ENCODE measurements around the gene CLCN5.
A peak's percentile ranks its signal among the peaks of the same experiment; 100 is the strongest.

Gene CLCN5

GRCh38 chrX:49922291-49923241, at the start of gene CLCN5:
TSS of gene CLCN5 (plus strand) at chrX:49922596. CDS start at chrX:49925299, 2,703 bp downstream.
- peak; percentile 87 for DNase-seq

DNA sequence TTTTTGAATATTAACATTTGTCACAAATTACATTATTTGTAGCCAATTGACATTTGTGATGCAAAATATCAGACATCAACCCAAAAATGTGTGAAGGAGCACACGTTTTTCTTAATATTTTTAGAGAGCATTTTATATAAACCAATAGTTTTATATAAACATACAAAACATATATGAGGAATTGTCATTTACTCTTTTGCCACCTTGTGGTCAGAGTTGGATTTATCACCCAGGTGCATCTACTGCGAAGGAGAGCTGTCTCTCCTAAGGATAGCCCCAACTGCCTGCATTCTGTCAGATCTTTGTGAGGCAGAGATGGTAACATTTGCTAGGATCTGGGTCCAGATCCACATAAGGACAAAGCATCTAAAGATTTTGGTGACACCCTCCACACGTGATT, 45.6 kb upstream of the CLCN5 start:
- DNase-seq: peak; percentile 7

- no peak for DNase-seq
These were observed 44.8 kb upstream of the CLCN5 start for GRCh38 chrX:49877397-49878101.

- DNase-seq: no peak
These were observed 44.1 kb upstream of the CLCN5 start for GRCh38 chrX:49878128-49878833.

DNA sequence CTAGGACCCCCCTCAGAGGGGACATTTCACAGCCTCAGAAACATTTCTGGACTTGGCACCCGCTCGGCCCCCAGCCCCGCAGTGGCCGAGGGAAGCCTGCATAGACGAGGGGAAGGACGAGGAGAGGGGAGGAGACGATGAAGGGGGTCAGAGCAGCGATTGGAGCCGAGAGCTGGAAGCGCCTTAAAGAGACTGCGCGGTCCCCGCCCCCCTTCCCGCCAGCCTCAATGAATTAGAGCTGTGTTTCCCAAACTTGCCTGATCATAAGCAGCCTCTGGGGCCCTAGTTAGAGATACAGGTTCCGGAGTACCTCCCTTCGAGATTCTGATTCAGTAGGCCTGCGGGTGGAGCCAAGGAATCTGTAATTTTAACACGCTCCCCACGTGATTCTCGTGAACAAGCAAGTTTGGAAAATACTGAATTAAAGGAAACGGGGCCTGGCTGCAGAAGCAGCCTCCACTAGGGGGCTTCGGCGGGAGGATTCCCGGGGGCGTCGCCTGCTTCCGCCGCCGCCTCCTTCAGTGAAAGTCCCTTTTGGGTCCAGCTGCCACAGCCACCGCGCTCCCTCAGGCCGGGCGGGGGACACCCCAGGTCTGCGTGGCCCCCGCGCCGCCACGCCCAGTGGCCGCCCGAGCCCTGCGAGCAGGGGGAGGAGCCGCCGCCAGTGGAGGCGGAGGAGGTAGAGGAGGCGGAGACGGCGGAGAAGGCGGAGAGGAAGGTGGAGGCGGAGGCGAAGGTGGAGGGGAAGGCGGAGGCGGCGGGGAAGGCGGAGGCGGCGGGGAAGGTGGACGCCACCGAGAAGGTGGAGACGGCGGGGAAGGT, 43.4 kb upstream of the CLCN5 start, which contains the start of gene USP27X:
Gene USP27X, plus strand, starts transcription at position 651 of the 822 bp plus-strand sequence. CDS start 824 bp downstream, outside the sequence.
- DNase-seq: peak; percentile 67

DNA sequence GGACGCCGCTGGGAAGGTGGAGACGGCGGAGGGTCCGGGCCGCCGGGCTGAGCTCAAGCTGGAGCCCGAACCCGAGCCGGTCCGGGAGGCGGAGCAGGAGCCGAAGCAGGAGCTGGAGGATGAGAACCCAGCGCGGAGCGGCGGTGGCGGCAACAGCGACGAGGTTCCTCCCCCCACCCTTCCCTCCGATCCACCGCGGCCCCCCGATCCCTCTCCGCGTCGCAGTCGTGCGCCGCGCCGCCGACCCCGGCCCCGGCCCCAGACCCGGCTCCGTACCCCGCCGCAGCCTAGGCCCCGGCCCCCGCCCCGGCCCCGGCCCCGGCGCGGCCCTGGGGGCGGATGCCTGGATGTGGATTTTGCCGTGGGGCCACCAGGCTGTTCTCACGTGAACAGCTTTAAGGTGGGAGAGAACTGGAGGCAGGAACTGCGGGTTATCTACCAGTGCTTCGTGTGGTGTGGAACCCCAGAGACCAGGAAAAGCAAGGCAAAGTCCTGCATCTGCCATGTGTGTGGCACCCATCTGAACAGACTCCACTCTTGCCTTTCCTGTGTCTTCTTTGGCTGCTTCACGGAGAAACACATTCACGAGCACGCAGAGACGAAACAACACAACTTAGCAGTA, 42.6 kb upstream of the CLCN5 start:
- DNase-seq: no peak

GRCh38 chrX:49880668-49881067, 41.7 kb upstream of the CLCN5 start:
- no peak for DNase-seq

DNA sequence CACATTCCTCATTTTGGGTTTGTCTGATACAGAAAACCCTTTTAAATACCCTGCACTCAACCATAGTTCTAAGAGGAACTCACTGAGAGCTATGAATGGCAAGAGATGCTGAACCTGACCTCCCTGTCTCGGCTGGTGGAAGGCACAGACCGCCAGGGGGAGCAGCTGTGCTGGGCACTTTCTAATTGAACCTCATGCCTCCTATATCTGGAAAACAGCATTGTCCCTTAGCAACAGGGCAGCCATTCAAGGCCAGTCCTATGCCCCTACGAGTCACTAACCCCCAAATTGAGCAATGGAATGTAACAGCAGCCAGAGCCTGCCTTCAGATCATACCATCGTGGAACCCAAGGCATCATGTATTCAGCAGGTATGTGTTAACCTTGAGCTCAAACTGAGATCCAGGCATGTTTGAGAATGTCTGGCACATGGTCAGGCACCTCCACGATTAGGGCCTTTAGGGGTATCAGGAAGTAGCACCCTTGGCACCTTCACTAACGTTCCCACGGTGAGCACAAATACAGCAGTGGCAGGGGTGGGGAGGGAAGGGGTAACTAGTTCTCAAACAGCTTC, 38.0 kb upstream of the CLCN5 start:
- DNase-seq: peak; percentile 37

DNA sequence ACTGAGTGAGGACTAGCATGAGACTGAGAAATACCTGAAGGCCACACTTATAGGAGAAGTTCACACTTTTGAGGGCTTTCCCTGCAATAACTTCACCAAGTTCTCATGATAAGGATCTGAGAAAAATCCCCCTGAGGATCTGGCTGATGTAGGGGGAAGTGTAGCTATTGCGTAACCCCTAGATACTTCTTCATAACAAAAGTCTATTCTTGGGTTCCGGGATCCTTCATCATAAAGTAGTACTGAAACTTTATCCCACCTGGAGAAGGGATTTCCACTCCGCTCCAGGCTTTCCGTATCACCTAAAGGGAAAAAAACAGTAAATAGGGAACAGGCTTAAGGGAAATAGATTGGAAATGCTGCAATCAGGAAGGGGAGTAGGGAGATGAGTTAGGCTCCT, 29.9 kb upstream of the CLCN5 start:
- DNase-seq: no peak

GRCh38 chrX:49896951-49897350, 25.4 kb upstream of the CLCN5 start:
- DNase-seq: no peak

GRCh38 chrX:49901048-49901447, 21.3 kb upstream of the CLCN5 start:
- no peak for DNase-seq

DNA sequence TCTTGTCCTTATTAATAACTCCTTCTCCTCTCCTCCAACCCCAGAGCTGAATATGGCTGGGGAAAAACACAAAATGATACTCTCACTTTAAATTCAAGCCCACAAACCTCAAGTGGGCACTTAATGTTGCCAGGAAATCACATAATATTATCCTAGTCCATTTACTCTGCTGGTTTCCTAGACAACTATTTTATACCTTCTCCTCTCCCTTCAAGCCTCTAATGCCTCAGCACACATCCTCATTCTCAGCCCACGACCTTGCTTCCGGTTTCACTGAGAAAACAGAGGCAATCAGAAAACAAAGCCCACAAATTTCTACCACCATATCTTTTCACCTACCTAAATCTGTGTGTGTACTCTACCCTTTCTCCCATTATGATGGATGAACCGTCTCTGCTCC, 12.1 kb upstream of the CLCN5 start:
- peak; percentile 7 for DNase-seq

DNA sequence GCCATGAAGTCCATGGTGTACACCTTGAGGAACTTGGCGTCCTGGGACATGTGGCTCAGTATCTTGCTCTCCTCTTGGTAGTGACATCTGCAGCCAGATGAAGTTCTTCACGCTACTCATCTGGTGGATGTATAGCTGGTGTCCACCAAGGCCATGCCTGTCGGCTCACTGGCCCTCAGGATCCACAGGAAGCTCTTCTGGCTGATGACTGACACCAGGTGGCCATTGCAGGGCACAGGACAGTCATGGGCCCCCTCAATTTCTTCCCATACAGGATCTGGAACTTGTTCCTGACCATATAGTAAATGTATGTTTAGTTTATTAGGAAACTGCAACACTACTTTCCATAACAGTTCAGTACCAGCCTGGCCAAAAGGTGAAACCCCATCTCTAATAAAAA, 10.3 kb upstream of the CLCN5 start:
- DNase-seq: no peak

DNA sequence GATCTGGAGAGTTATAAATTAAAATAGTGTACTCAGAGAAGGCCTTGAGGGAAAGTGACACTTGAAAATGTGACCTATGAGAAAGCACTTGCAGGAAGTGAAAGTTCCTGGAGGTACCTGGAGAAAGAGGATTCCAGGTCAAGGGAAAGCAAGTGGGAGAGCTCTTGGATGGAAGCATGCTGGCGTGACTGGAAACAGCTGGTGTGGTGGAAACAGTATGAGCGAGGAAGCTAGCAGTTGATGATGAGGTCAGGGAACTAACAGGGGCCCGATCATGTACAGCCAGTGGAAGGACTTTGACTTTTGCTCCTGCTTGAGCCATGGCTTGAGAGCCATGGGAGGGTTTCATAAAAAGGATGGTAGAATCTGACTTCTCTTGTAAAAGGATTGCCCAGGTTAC, 9.5 kb upstream of the CLCN5 start:
- no peak for DNase-seq

DNA sequence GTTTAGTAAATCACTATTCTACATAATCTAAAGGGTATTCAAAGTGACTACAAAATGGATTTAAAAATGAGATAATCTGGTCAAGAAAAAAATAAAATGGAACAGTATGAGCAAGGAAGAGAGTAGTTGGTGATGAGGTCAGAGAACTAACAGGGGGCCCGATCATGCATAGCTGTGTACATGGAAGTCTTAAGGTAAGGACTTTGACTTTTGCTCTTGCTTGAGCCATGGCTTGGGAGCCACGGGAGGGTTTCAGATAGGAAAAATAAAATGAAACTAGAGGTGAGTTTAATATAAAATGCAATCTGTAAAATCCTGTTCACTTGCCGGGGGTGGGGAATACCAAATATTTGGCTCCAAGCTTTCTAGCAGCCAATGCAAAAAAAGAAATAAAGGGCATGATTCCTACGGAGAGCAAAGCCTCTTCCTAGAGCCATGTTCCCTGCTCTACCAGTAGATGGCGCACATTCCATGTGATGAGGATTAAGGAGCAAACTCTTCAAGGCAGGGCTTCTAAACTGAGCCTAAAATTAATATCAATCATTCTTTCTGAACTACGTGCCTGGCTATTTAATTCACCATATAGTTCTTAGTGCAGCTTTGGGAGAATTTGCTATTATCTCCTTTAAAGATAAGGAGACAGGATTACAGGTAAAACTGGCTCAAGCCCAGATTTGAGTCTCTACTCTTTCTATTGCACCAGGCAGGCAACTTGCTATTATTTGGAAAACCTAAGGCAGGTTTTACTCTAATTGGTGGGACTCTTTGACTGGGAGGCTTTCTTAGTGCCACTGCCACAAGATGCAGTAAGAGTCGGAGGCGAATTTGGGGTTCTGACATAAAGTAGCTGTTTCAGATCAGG, 6.8 kb upstream of the CLCN5 start:
- peak; percentile 1 for DNase-seq

DNA sequence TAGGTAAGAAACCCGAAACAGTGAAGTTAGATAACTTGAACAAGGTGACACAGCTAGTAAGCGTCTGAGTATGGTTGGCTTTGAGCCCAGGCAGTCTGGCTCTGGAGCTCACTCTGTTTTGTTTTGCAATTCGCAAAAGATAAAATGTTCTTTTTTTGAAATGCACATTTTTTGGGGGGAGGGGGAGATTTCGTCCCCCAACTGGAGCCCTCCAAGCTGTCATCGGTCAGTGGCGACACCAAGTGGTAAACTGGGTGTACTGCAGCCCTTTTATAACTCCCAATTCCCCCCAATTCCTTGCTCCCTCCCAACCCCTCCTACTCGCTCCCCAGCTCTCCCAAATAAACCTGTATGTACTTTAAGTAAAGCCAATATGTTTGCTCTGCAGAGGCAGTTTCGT, 2.8 kb upstream of the CLCN5 start:
- no peak for DNase-seq

- no peak for DNase-seq
These were observed 1.3 kb upstream of the CLCN5 start for GRCh38 chrX:49921109-49921508.

DNA sequence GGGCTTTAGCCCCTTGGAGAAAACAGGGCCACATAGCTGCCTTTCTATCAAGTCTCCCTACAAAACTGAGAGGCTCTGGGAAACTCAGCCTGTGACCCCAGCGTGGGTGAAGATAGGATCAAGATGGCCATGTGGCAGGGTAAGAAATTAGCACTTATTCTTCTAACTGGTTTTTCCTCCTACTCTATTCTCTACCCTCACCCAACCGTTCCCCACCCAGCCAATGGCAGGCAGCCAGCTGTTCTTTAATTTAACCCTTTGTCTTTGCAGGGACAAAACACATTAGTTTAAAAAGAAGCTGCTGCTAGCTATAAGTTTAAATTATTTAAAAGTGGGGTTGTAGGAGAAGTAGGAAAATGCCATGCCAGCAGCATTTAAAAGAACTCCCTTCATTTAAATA, 2.8 kb downstream of the CLCN5 start:
- no peak for DNase-seq

GRCh38 chrX:49930039-49930438, 7.6 kb downstream of the CLCN5 start:
- DNase-seq: no peak

GRCh38 chrX:49932791-49933190, 10.4 kb downstream of the CLCN5 start:
- DNase-seq: no peak

GRCh38 chrX:49934148-49934547, 11.8 kb downstream of the CLCN5 start:
- DNase-seq: no peak

Measured in NCI-H1105 (cell line).